ENCODE measurements around the gene NYAP2.

NYAP2 gene

DNA sequence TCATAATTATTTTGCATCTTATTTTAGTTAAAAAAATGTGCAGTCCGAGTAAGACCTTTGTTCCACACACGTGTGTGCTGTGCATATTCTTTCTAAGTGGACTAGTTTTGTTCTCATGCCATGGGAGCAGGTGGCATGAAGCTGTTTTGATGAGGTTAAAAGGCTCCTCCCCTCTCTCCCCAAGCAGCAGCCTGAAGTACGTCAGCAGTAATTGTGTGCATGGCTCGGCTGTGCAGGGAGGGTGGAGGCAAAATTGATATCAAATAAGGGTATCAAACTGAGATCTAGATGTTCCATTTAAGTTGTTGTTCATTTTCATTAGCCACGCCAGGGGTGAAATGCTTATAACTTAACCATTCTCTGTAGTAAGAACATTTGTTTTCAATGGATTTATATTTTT, at the start of gene NYAP2:
TSS of gene NYAP2 (plus strand) at position 207 of the 400 bp plus-strand sequence. CDS start 9,171 bp downstream, outside the sequence.
- no peak for FAIRE-seq

DNA sequence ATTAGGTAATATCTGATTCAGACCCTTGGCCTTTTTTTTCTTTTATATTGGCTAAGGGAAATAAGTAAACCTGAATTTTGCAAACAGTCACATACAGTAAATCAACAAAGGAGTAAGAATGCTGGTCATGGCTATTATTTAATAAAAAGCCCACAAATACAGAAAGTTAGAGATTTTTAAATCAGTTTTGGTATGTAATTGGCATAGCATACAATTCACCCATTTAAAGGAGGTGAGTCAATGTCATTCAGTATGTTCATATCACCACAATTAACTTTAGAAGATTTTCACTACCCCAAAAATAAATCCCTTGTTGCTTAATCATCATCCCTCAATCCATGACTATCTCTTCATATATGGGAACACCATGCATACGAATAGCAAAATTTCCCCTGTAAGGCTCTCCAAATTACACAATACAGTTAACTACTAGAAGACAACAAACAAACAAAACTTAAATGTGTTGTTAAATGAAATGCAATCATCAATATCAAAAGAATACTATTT, 45.9 kb upstream of the NYAP2 start:
- no peak for FAIRE-seq

DNA sequence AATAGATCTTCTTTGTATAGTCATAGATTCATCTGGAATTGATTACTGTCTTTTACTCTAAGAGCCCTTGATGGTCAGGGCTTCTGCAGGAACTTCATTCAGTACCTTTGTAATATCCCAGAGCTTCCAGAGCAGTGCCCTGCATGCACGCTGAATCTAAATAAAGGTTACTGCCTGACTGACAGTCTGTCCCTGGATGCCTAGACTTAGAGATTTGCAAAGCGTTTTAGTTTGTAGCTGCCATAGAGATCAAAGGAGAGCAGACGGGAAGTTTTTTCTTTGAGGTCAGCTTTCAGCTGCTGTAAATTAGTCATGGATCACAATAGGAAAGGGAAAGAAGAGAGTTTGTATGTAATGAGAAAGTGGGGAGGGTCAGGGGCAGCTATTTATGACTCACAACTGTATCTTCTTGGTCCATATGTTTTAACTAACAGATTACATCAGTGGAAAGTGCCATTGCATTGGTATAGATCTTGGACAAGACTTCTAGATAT, 45.2 kb upstream of the NYAP2 start:
- FAIRE-seq = no peak

DNA sequence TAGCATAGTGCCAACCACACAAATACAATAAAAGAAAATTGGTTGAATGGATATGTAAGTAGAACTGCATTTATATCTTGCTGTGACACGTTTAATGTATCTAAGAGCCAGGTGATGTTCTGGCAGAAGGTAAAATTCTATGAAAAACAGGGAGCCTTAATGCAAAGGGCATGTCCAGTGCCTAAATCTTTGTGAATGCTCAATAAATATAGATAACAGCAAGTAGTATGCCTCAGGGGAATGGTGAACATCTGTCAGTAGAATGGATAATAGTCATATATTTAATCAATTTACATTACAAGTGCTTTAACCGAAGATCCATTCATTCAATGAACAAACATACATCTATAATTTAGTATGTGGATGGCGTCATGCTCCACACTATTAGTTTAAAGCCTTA, 43.7 kb upstream of the NYAP2 start:
- FAIRE-seq = no peak

DNA sequence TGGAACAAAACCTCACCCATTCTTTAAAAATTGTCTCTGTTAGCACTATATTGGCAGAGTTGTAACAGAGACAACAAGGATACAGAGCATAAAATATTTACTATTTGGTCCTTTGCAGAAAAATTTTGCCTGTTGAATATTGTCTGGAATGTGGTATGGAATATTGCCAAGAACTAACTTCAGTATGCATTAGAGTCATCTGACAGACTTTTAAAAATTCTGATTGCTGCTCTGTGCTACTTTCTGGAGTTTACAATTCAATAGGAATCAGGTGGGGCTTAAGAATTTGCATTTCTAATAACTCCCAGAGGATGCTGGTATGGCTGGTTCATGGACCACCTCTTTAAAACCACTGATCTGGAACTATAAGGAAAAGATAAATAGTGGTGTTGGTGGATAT, 32.8 kb upstream of the NYAP2 start:
- no peak for FAIRE-seq

DNA sequence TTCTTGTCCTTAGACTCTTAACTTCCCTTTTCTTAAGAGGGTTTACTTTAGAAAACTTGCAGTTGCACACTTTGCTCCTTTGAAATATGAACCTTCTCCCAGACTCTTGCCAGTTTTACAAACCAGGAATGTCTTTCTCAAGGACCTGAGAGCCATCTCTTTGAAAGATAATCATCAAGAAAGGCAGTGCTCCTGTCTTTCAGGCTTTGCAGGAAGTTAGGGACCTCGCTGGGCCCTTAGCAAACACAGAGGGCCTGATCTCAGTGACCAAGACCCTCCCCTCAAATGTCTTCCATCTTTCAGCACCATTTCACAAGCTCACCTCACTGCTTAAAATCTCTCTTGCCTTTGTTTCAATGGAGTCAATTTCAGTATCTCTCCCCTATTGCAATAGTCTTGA, 32.0 kb upstream of the NYAP2 start:
- FAIRE-seq = no peak

DNA sequence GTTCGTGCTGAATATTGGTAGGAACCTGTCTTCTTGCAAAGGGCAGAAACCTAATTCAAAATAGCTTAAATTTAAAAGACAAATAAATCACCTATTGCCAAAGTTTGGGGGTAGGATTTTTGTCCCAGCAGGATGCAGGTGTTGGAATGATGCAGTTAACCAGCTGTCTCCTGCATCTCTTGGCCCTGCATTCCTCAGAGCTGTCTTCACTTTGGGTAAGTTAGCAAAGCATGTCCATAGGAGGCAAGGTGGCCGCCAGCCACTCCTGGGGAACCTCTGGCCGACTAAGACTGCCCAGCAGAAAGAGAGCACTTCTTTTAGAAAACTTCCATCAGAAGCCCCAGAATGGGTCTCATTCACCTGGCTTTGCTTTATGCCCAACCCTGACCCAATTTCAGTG, 20.5 kb upstream of the NYAP2 start:
- FAIRE-seq = no peak

DNA sequence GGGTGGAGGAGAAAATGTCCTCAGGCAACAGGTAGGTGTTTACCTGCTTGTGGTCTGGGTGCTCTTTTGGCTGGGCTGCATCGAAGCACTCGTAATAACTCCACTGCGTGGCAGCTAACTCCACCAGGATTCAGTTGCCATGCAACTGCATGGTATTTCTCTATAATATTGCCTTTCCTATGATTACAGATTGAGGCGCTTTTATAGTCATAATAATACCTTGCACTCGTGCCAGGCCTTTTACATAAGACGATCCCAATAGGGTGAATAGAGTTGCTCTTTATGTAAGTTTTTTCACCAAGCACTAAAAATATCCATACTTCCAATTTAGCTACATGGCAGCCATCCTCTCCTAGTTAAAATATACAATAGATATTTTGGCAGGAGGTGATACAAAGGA, 19.7 kb upstream of the NYAP2 start:
- no peak for FAIRE-seq

DNA sequence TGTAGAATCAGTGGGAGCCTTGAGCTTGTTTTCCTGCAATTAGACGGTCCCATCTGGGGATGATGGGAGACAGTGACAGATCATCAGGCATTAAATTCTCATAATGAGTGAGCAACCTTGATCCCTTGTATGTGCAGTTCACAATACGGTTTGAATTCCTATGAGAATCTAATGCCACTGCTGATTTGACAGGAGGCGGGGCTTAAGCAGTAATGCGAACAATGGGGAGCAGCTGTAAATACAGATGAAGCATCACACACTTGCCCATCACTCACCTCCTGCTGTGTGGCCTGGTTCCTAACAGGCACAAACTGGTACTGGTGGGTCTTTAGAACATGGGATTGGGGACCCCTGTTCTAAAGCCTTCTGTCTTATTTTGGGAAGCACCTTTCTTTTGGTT, 17.9 kb upstream of the NYAP2 start:
- no peak for FAIRE-seq

DNA sequence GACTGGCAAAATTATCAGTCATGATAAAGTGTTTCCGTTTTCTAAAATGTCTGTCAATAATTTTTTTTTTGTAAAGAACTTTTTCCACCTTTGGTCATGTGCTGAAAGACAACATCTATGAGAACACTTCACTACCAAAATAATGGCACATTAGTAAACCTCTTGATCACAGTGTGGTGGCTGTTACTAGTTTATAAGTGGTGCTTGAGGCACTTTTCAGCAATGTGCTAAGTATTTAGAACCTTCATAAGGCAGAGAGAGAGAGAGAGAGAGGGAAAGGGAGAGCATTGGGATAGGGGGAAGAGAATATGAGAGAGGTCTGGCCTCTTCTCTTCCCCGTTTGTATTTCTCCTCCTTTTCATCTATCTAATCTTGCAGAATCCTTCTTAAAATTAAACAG, 1.1 kb upstream of the NYAP2 start:
- FAIRE-seq = no peak

DNA sequence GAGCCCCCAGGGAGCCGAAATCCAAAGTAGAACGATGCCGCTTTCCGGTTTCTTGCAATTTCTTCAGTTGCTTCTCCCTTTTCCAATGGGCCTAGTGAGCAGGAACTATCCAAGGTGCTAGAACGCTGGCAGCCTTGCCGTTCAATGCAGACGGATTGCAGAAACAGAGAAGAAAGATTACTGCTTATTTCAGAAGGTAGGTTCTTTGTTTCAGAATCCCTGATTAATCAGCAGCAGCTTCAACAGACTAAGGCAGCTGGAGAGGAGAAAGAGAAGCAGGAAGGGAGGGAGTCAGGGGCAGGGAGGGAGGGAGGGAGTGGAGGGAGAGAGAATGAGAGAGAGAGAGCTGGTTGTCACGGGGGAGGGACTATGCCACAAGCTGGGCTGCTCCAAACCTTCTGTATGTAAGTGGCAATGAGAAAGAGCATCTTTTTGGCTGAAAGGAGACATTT, 576 bp downstream of the NYAP2 start:
- FAIRE-seq = no peak

DNA sequence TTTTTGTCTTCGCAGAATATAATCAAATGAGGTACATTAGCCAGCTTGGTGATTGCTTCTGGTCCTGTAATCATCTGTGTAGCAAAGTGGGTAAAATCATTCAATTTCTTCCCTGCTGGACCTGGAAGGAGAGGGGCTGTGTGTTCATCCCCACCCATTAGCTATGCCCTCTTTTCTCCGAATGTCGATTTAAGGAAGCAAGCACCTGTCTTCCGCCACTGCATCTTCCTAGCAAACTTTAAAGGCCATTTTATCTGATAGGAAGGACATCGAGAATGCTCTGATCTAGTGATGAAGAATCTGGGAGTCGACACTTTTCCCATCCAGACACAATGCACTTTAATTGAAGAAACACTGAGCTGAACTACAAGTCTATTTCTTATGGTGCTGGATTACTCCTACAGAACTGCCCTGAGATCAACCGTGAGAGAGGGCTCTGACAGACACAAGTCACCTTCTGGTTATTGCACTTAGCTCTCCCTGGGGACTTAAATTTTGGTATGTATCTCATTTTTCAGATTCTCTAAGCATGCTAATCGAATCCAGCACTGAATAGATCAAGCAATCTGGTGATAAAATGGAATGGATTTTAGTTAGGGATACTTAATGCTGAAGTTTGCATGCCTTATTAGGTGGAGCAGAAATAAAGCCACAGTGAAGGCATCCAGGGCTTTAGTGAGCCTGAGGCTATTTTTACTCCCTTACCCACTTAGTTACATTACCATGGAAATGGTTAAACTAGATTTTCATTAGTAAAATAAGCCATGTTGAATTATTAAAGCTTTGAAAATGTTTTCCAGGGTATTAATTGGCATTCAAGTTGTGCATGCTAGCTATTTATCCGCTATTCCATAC, 1.3 kb downstream of the NYAP2 start:
- no peak for FAIRE-seq

DNA sequence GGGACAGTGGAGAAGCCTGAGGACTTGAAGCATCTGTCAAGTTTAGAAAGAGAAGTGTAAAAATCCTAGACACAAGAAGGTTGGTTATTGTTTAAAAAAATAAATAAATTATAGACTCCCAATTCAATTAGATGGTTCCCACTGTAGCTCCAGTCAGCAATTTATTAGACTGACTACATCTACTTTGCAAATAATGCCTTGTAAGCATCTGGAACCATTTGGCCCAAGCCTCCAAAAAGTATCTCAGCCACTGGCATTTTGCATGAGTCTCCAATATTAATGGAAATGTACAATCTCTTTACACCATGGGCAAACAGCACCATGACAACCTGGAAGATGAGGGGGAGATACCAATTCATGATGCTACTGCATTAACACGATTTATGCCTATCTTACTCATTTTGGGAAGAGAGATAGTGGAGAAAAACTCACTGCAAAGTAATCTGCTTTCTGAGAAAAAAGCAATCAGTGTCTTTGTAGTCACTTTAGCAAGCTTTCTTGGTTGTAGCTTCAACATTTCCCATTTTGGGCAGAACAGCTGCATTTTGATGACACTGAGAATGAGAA, 2.8 kb downstream of the NYAP2 start:
- FAIRE-seq = no peak

DNA sequence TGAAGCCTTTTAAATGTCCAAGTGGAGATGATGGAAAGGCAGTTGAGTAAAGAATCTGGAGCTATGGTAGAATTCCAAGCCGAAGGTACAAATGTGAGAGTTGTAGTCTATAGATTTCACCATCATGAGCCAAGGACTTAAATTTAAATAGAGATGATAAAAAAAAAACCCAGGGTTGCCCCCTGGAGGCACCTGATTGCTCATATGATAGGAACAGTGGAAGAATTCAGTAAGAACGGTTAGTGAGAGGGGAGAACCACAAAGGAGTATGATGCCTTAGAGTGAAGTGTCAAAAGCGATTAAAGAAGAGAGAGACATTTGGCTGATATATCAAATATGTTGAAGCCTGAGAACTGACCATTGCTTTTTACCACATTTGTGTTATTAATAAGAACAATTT, 11.9 kb downstream of the NYAP2 start:
- no peak for FAIRE-seq

DNA sequence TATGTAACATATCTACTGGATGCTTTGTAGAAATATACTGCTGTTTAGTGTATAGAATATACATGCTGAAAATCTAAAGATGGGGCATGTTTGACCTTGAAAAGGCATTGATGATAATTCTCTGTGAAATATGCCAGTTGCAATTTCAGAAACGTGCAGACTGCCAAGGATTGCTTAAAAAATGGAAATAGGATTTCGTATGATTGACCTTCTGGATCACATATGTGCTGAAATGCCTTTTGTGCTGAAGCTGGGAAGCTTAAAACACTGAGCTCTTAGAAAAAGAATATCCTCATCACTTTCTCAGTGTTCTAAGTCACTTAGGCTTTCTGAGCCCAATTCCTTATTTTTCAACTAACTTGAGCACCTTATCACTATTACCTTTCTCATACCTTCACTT, 14.3 kb downstream of the NYAP2 start:
- no peak for FAIRE-seq

DNA sequence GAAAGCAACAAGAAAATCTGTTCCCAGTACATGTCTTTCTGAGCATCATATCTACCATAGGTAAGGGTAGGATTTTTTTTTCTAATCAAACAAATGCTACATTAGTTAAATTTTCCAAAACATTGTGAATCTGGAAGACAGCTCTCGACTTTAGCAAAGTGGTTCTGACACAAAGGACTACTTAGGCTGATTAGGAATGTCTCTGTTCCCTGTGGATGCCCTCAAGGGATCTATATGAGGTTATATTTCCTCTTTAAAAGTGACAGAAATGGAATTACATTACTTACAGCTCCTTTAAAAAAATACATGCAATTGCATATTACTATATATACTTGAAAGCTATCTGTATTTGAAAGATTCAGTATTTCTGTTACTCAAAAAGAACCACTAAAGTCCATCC, 15.4 kb downstream of the NYAP2 start:
- no peak for FAIRE-seq

DNA sequence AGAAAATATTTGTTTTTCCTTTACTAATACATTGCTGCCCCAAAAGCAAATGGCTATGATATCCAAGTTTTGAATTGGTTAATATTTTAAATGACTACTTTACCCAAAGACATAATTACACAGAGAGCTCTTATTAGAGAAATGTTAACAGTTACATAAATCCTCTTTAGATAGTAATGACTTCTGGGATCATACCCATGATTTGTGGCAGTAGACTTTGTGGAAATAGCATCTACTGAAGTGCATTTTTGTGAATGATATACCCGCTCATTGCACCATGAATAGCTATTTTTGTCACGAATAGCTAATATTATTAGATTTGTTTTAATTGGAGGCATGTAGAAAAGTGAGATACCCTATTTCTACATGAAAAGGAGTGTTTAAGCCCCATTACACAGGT, 15.8 kb downstream of the NYAP2 start:
- no peak for FAIRE-seq

DNA sequence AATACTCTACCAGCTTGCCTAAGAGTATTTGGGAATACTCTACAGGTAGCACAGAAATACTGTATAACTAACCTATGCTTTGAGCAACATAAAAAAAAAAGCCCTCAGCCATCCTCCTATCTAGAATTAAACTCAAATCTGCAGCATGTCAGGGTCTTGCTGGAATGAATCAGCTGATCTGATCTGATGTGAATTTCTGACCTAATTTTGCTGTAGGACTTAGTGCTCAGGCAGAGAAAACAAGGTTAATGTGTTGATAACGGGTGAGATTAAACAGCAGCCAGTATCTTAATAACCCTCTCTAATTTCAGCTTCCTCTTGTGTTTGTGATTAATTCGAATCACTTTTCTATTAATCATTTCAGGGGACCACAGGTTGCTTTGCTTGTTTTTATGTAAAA, 16.3 kb downstream of the NYAP2 start:
- no peak for FAIRE-seq

DNA sequence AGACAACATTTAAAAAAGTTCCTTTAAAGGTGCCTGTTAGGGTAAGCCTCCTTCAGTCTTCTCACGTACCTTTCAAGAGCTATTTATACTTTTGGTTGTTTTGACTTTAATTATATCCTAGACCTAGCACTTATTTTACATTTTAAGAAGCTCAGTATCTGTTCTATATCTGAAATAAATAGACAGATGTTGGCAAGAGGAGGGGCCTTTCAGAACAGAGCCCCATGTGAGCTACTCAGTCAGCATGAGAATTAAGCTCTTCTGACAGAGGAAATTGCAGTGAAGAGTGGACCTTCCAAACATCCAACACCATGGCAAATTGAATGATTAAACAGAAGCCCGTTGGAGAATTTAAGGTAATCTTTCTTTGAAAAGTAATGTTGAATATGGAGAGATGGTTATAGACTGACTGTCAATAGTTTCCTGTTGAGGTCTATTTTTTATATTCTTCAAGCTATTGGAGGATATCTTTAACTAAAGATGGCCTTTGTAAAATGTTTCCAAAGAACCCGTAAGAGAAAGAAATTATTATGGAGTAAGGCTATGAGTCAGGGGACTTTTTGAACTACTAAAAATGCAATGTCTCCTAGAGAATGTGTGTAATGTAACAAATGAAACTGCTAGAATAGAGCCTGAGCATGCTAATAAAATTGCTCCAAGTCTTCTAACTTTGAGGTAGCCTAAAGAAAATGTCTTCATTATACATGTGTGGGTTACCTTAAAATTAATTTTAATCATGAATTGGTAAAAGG, 17.3 kb downstream of the NYAP2 start:
- no peak for FAIRE-seq

DNA sequence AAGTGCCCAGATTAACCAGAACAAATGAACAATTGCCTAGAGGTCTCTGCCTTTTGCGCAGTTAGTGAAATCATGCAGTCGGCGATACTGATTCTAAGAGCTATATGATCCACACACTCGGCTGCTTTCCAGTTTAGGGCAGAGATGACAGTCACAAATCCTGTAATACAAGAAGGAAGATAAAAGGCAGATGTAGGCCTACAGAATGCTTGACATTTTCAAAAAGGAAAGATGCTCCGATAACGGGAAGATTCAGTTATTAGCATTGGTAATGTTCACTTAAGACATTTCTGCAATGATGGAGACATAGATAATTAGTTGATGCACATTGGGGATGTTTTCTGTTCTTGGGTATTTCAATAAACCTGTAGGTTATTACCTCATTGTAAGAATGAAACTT, 19.5 kb downstream of the NYAP2 start:
- FAIRE-seq = no peak

DNA sequence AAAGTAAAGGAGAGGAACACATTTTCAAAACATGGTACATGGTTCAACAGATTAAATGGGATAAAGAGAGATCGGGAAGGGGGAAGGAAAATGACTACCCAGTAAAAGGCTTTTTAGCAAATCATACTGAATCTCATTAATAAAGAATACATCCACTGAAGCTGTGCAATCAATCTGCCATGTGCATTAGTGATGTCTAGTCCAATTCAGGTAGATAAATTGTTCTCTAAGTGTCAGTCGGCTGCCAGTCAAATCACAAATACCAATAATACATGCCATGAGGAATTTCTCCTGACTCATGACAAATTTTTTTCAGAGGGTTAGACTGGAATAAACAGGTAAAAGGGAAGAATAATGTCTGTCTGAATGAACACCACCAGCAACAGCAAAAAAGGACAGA, 22.6 kb downstream of the NYAP2 start:
- FAIRE-seq = no peak

DNA sequence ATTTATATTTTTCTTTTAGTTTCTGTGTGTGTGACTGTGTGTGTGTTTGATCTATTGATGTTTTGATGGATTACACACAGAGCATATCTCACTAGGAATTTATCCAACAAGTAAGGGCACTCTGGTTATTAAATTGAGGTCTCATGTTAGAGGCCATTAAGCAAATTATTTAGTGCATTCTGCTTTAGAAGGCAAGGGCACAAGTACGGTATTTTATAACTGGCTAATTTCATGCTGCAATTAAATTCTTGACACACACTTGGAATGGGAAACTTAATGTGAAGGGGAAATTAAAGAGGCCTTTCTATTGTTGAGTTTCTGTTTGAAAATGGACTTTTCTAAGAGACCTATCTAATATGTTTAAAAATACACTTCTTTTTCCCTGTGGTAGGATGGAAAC, 25.8 kb downstream of the NYAP2 start:
- no peak for FAIRE-seq

DNA sequence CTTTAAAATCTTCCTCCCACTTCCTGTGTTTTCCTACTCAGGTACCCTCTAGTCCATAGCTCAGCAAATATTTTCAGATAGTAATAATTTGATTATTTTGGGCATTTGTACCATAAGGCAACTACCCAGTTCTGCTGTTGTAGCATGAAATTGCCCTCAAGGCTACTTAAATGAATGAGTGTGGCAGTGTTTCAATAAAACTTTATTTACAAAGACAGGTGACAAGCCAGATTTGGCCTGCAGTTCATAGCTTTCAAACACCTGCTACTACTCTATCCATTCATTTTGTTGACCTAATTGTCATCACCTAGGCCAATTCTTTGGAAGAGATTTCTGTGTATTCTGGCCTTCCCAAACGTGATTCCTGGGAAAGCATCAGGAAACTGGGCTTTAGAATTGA, 28.9 kb downstream of the NYAP2 start:
- FAIRE-seq = no peak

DNA sequence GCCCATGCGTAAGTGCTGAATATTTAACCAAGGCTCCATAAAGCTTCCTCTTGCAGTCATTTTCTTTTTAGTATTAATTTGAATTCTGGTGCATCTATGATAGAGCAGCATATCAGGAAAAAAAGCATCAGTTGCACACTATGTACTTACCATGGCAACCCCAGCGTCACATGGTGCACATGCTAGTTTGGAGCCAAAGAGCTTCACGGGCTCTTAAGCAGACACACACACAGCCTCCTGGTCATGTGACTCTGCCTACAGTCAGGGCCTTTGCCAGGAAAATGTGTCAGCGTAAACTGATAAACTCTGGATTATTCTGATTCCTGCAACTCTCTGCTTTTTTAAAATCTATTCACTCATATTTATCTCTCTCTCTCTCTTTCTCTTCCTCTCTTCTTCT, 30.2 kb downstream of the NYAP2 start:
- no peak for FAIRE-seq

Measured in endometrium (tissue), 2 donors.